Upper lobe of left lung (tissue), 6 donors: ENCODE data around the gene SCN8A. TPM values are rescaled to one million over a fixed set of nuclear protein-coding genes. Genes with fewer than 3 reads are reported as not detected.

Source experiments
- ATAC-seq, 2 donors: fragments of 200-7000 bp; cut with Tn5 transposase; one replicate each; pipeline ENCODE4 v1.9.1; 2022; ENCODE audit warnings: mild to moderate bottlenecking in 2 of 2, moderate library complexity in 2 of 2; ENCODE audit not compliant: low FRiP score in 2 of 2
- DNase-seq, 2 donors: peaks; one replicate each; pipeline ENCODE4 v3.0.0-alpha.2; 2019 to 2020
- H3K27ac ChIP-seq, 4 donors: fragments of 200-600 bp; sonication (generic); one replicate each; pipeline ENCODE4 v1.5.1; 2016 to 2019
- H3K27me3 ChIP-seq, 4 donors: fragments of 200-600 bp; sonication (generic); one replicate each; pipeline ENCODE4 v1.5.1; 2017 to 2019
- H3K36me3 ChIP-seq, 4 donors: fragments of 200-600 bp; sonication (generic); one replicate each; pipeline ENCODE4 v1.5.1; 2016 to 2019
- H3K4me1 ChIP-seq, 4 donors: fragments of 200-600 bp; sonication (generic); one replicate each; pipeline ENCODE4 v1.5.1; 2018 to 2019
- H3K4me3 ChIP-seq, 4 donors: fragments of 200-600 bp; sonication (generic); one replicate each; pipeline ENCODE4 v1.5.1; 2017 to 2019; ENCODE audit warnings: mild to moderate bottlenecking in 2 of 4, moderate library complexity in 1 of 4
- H3K9me3 ChIP-seq, 4 donors: fragments of 200-600 bp; sonication (generic); one replicate each; pipeline ENCODE4 v1.5.1; 2018 to 2019
- EP300 ChIP-seq, 4 donors: sonication (generic); formaldehyde crosslinking; IDR thresholded peaks; one replicate each; pipeline ENCODE4 v1.5.1; 2017; ENCODE audit warnings: antibody characterized with exemption in 4 of 4, control low read depth in 2 of 4
- POLR2A ChIP-seq, 4 donors: fragments of 450-650 bp; IDR thresholded peaks; one replicate each; pipeline ENCODE4 v1.5.1; 2016 to 2017; ENCODE audit warnings: antibody characterized with exemption in 4 of 4, mild to moderate bottlenecking in 2 of 4
- POLR2AphosphoS5 ChIP-seq, 2 donors: sonication (generic); formaldehyde crosslinking; IDR thresholded peaks; one replicate each; pipeline ENCODE4 v1.5.1; 2017; ENCODE audit warnings: antibody characterized with exemption in 2 of 2
- WGBS, 2 donors: methylation state at CpG; one replicate each; pipeline ENCODE4 v1.1.5; 2017 to 2018; 5-methylcytosine and 5-hydroxymethylcytosine counted together
- total RNA-seq, 6 donors: library from RNA; depleted of rRNA in 4 of 6; stranded (reverse); fragments of >200 nt in 4 of 6; gene quantifications; one replicate each; pipeline versions ENCODE4 v1.1.0 to v1.2.1, GENCODE V29; 2016 to 2021
- TF ChIP-seq, protein P1 (sequence below), 6 experiments: fragments of 450-650 bp in 4 of 6; fragments of 200-600 bp in 2 of 6; sonication (generic) in 2 of 6; IDR thresholded peaks; one replicate each; pipeline ENCODE4 v1.5.1; 2016 to 2019; ENCODE audit warnings: antibody characterized with exemption in 6 of 6
- donor health status: DM: no; HTN: no; CAD: no; lungs with moderate emphysema.
- donor health status: DM: no; HTN: yes; CAD: no; lungs with severe emphysema.

Gene SCN8A
- total RNA-seq, 6 donors from 2014 or later = 0.11 to 1.1 (median 0.37) TPM; not detected in 1

DNA sequence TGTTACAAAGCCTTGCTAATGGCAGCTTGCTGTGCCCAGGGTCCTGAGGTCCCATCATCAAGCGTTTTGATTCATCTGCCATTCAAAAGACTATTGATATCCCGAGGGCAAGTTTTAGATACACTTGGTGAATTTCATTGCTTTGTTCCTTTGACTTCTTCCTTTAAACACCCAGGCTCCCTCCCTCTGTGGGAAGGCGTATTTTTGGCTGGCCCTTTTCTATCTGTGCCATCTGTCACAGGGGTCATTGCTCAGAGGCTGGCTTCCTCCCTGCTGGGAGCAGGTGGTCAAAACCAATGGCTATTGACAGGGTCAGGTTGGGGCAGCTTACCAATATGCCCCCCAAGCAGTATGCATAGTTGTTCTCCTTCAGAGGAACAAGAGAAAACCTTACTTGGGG lies 40.0 kb downstream of the SCN8A start:
- no peak overlapping the region for H3K4me3 ChIP-seq
- no peaks in the 10 kb centered on the region for H3K9me3 ChIP-seq
- H3K27me3 ChIP-seq = no peaks in the 10 kb centered on the region
- H3K36me3 ChIP-seq = no peaks in the 10 kb centered on the region
- DNase-seq = no peak
- ATAC-seq = no peak
- no peaks in the 10 kb centered on the region for H3K4me1 ChIP-seq
- 74 to 82% methylated on average over 3 of the region's 3 CpGs for WGBS, 2 donors
- no peak overlapping the region for H3K27ac ChIP-seq
- TF ChIP-seq POLR2A (IDR thresholded peaks at IDR 0.05) (no peak), POLR2AphosphoS5 (IDR thresholded peaks at IDR 0.05) (no peak), EP300 (IDR thresholded peaks at IDR 0.05) (no peak)
- TF ChIP-seq, protein P1, sequence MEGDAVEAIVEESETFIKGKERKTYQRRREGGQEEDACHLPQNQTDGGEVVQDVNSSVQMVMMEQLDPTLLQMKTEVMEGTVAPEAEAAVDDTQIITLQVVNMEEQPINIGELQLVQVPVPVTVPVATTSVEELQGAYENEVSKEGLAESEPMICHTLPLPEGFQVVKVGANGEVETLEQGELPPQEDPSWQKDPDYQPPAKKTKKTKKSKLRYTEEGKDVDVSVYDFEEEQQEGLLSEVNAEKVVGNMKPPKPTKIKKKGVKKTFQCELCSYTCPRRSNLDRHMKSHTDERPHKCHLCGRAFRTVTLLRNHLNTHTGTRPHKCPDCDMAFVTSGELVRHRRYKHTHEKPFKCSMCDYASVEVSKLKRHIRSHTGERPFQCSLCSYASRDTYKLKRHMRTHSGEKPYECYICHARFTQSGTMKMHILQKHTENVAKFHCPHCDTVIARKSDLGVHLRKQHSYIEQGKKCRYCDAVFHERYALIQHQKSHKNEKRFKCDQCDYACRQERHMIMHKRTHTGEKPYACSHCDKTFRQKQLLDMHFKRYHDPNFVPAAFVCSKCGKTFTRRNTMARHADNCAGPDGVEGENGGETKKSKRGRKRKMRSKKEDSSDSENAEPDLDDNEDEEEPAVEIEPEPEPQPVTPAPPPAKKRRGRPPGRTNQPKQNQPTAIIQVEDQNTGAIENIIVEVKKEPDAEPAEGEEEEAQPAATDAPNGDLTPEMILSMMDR (IDR thresholded peaks at IDR 0.05) = no peak

- TF ChIP-seq POLR2A (IDR thresholded peaks at IDR 0.05) (no peak), POLR2AphosphoS5 (IDR thresholded peaks at IDR 0.05) (no peak), EP300 (IDR thresholded peaks at IDR 0.05) (no peak)
- TF ChIP-seq, protein P1 (IDR thresholded peaks at IDR 0.05) = no peak
- no peak overlapping the region for H3K27ac ChIP-seq
- WGBS, 2 donors = 47 to 50% methylated on average over 1 of the region's 1 CpG
- H3K27me3 ChIP-seq = no peaks in the 10 kb centered on the region
- no peak overlapping the region for H3K4me3 ChIP-seq
- H3K9me3 ChIP-seq = no peaks in the 10 kb centered on the region
- ATAC-seq = no peak
- H3K36me3 ChIP-seq = no peaks in the 10 kb centered on the region
- DNase-seq = no peak
- no peaks in the 10 kb centered on the region for H3K4me1 ChIP-seq
Observed at GRCh38 chr12:51631591-51631990, 40.6 kb downstream of the SCN8A start.

GRCh38 chr12:51632623-51633022 lies 41.6 kb downstream of the SCN8A start:
- 46 to 68% methylated on average over 2 of the region's 2 CpGs for WGBS, 2 donors
- peaks cover 0 to under 1% (median 0%) of the 10 kb centered on the region in 4 donors for H3K9me3 ChIP-seq
- H3K27ac ChIP-seq = no peak overlapping the region
- H3K4me1 ChIP-seq = no peaks in the 10 kb centered on the region
- TF ChIP-seq, protein P1 (IDR thresholded peaks at IDR 0.05) = no peak
- TF ChIP-seq POLR2A (IDR thresholded peaks at IDR 0.05) (no peak), EP300 (IDR thresholded peaks at IDR 0.05) (no peak), POLR2AphosphoS5 (IDR thresholded peaks at IDR 0.05) (no peak)
- H3K4me3 ChIP-seq = no peak overlapping the region
- H3K36me3 ChIP-seq = no peaks in the 10 kb centered on the region
- no peaks in the 10 kb centered on the region for H3K27me3 ChIP-seq
- DNase-seq (no peak), ATAC-seq (no peak)

DNA sequence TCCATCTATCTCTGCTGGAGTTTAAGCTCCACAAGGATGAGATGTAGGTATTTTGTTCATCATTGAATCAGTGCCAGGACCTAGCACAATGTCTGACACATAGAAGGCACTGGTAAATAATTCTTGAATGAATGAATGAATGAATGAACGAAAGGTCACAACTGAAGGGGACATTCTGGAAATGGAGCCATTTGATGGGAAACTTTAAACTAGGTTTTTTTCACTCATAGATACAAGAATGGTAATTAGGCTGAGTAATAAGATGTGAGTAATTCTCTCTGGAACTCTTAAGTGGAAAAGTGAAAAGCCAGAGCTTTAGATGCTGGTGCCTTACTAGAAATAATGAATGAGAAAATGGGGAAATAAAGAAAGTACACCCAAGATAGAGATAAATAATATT lies 44.3 kb downstream of the SCN8A start:
- DNase-seq (no peak), ATAC-seq (no peak)
- no peaks in the 10 kb centered on the region for H3K27me3 ChIP-seq
- peaks cover 0 to 8% (median 7%) of the 10 kb centered on the region in 4 donors for H3K9me3 ChIP-seq
- H3K27ac ChIP-seq = no peak overlapping the region
- no peaks in the 10 kb centered on the region for H3K4me1 ChIP-seq
- no peaks in the 10 kb centered on the region for H3K36me3 ChIP-seq
- no peak overlapping the region for H3K4me3 ChIP-seq
- TF ChIP-seq POLR2A (IDR thresholded peaks at IDR 0.05) (no peak), EP300 (IDR thresholded peaks at IDR 0.05) (no peak), POLR2AphosphoS5 (IDR thresholded peaks at IDR 0.05) (no peak)
- TF ChIP-seq, protein P1 (IDR thresholded peaks at IDR 0.05) = no peak
- WGBS, 2 donors = 96 to 97% methylated on average over 1 of the region's 1 CpG

- H3K4me3 ChIP-seq = no peak overlapping the region
- ATAC-seq (no peak), DNase-seq (no peak)
- H3K27ac ChIP-seq = no peak overlapping the region
- WGBS, 2 donors = 84 to 86% methylated on average over 3 of the region's 3 CpGs
- peaks cover 0 to 8% (median 7%) of the 10 kb centered on the region in 4 donors for H3K9me3 ChIP-seq
- no peak for TF ChIP-seq POLR2AphosphoS5 (IDR thresholded peaks at IDR 0.05)
- TF ChIP-seq POLR2A (IDR thresholded peaks at IDR 0.05) = no peak
- TF ChIP-seq EP300 (IDR thresholded peaks at IDR 0.05) = no peak
- TF ChIP-seq, protein P1 (IDR thresholded peaks at IDR 0.05) = no peak
- no peaks in the 10 kb centered on the region for H3K4me1 ChIP-seq
- no peaks in the 10 kb centered on the region for H3K36me3 ChIP-seq
- no peaks in the 10 kb centered on the region for H3K27me3 ChIP-seq
Observed at GRCh38 chr12:51636581-51636980, 45.5 kb downstream of the SCN8A start.
